ENCODE results near the gene MYL7. TPM values are rescaled to one million over a fixed set of nuclear protein-coding genes. Genes with fewer than 3 reads are reported as not detected.

MYL7 gene
- total RNA-seq, 2 donors from 2014 or later, result 1.4 TPM; not detected in 1

DNA sequence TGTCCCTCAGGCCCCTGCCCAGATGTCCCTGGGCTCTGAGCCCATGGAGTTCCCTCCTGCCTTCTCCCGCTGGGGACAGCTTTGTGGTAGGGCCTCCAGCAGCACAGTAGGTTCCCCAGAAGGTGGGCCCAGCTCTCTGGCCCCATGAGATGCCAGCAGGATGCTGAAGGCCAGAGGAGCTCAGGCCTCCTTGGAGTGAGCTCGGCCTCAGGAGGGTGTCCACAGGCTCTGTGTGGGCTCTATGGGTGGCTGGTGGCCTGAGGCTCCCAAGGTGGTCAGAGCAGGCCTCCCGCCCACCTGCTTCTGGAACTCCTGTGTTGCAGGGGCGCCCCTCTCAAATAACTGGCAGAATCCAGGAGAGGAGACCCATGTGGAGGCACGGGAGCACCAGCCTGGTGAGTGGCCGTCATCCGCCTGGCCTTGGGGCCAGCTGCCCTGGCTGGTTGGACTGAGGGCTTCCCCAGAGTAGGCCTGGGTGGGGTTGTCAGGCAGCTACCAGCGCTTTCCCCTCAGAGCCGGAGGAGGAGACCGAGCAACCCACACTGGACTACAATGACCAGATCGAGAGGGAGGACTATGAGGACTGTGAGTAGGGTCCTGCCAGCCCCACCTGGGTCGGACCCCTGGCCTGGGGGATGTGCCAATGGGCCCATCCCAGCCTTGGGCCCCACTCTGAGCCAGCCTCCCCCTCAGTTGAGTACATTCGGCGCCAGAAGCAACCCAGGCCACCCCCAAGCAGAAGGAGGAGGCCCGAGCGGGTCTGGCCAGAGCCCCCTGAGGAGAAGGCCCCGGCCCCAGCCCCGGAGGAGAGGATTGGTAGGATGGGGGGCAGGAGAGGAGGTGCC is 33.8 kb downstream of the MYL7 start:
- intact Hi-C loops (cut with DNase I), result no loop called here
- DNase-seq (ENCODE audit: low spot score), result peak; percentile 71

DNA sequence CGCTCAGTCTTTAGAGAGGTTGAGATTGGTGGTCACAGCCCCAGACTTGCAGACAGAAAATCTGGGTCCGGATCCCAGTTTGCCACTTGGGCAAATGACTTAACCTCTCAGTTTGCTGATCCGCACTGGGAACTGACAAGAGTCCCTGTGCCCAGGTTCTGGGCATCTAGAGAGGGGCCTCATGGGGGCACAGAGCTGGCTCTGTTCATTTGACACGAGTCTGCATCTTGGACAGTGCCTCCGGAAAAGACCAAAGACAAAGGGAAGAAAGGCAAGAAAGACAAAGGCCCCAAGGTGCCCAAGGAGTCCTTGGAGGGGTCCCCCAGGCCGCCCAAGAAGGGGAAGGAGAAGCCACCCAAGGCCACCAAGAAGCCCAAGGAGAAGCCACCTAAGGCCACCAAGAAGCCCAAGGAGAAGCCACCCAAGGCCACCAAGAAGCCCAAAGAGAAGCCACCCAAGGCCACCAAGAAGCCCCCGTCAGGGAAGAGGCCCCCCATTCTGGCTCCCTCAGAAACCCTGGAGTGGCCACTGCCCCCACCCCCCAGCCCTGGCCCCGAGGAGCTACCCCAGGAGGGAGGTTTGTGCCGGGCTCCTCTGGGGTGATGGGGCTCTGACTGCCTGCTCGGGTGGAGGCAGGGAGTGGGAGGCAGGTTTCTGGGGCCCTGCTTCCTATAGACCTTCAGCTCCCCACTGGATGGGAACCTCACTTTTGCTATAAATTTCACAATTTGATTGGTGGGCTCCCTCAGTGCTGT is 34.6 kb downstream of the MYL7 start:
- intact Hi-C loops (cut with DNase I), result no loop called here
- DNase-seq (ENCODE audit: low spot score), result peak; percentile 59

DNA sequence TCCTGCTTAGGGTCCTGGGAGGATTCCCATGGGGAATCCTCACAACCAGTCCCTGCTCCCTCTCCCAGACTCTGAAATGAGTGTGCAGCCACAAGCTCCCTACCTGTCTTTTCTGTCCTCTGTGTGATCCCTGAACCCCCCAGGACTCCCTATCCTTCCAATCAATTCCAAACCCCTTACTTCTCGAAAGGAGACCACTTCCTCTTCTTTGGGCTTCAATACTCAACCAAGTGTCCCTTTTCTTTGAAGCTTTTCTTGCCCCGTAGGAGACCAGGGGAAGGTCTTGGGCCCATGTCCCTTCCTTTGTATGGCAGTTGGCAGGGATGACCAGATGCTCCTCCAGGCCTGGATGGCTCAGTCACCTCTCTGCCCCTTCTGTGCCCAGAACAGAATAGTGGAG is 35.3 kb downstream of the MYL7 start:
- DNase-seq (ENCODE audit: low spot score), result no peak
- intact Hi-C loops (cut with DNase I), result no loop called here

DNA sequence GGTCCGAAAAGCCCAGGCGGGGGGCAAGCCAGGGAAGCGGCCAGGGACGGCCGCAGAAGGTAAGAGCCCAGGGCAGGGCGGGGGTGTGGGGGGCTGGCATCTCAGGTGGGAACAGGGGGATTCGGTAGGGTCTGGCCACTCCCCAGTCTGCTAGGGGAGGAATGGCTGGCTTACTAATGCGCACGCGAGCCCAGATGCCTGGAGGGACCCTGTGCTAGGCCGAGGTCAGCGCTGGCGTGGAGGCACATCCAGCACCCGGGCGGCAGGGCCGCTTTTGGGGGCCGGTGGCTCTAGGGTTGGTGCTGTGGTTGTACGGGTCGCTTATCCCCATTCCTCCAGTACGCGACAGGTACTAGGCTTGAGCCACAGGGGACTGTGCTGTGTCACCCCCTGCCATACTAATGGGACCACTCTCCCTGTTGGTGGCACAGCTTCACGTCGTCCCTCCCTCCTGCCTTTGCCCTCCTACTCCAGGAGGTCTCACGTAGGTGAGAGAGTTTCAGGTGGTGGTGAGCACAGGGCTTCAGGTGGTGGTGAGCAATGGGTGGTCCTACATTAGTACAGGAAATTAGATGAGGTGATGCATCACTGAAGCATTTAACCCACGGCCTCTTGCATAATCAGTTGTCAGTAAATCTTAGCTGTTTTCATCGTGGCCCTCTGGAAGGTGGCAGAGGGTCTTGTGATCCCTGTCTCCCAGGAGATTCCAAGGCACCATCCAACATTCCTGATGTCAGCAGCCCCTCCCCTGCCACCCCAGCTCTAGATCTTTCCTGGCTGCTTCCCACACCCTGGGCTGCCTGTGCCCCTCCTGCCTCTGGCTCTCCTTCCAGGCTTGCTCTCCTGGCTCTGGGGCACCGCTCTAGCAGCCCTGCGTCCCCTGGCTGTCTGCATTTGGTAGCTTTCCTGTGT is 36.0 kb downstream of the MYL7 start:
- DNase-seq (ENCODE audit: low spot score), result peak; percentile 87
- intact Hi-C loops (cut with DNase I), result no loop called here

DNA sequence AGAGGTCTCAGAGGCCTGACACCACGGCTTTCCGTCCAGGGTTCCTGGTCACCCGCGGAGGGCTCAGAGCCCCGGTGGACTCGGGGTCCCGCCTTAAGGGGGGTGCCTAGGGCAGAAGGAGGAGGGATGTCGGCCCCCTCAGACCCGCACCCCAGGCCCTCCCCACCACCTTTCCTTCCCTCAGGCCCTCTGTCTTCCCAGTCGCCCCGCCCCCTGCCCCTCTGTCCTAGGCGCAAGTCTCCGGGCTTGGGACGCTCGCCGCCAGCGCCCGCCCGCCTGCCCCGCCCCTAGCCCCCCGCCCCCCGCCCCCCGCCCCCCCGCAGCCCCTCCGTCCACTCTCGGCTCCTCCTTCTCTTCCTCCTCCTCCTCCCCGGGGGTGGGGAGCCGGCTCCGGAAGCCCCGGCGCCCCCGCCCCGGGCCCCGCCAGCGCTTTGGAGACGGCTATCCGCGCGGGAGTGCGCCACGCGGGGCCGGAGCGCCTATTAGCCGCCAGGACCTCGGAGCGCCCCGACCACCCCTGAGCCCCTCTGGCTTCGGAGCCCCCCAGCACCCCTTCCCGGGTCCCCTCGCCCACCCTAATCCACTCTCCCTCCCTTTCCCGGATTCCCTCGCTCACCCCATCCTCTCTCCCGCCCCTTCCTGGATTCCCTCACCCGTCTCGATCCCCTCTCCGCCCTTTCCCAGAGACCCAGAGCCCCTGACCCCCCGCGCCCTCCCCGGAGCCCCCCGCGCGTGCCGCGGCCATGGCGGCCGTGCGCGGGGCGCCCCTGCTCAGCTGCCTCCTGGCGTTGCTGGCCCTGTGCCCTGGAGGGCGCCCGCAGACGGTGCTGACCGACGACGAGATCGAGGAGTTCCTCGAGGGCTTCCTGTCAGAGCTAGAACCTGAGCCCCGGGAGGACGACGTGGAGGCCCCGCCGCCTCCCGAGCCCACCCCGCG is 36.9 kb downstream of the MYL7 start, which contains the start of gene AEBP1:
Gene AEBP1 (plus strand): TSS at position 423 of the 937 bp plus-strand sequence. CDS start 321 bp downstream, at position 744.
- intact Hi-C loops (cut with DNase I), result no loop called here
- DNase-seq (ENCODE audit: low spot score), result peak; percentile 86

DNA sequence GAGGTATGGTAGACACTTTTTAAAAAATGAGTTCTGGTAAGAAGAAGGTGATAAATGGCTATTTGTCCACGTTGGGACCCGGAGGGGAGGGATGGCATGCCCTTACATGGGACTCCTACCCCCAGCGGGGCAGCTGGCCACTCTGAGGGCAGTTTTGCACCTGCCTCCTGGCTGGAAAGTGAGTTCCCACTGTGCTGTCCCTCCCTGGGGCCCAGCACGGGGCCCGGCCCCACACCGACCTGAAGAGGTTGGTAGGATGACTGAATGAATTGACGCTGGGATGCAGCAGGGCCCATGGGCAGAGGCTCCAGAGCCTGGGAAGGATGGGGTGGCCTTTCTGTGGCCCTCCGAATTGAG is 37.6 kb downstream of the MYL7 start:
- intact Hi-C loops (cut with DNase I), result no loop called here
- DNase-seq (ENCODE audit: low spot score), result peak; percentile 64

DNA sequence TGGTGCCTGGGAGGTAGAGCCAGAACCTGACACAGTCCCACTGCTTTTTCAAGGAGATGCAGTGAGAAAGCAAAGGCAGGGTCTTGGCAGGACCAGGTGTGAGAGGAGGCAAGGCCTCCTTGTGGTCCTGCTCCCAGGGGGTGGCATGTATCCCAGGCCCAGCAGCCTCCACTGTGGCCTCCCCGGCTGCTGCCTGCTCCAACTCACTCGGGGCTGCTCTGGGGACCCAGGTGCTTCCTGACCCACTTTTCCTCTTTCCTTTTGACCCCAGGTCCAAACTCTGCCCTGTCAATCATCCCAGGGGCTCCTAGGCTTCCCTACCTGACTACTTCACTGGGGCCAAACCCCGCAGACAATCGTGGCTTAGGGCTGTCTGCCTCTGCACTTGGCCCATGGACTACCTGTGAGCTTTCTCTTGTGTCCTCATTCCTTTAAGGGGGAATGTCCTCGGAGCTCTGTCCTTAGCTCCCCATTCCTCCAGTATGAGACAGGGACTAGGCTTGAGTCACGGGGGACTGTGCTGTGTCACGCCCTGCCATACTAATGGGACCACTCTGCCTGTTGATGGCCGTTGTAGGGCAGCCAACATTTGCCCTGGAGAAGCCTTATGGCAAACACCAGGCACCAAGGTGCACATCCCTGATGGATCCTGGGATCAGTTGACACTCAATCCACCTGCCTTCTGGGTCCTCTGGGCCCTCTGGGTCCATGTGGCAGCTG is 38.1 kb downstream of the MYL7 start:
- DNase-seq (ENCODE audit: low spot score), result peak; percentile 64
- intact Hi-C loops (cut with DNase I), result no loop called here

DNA sequence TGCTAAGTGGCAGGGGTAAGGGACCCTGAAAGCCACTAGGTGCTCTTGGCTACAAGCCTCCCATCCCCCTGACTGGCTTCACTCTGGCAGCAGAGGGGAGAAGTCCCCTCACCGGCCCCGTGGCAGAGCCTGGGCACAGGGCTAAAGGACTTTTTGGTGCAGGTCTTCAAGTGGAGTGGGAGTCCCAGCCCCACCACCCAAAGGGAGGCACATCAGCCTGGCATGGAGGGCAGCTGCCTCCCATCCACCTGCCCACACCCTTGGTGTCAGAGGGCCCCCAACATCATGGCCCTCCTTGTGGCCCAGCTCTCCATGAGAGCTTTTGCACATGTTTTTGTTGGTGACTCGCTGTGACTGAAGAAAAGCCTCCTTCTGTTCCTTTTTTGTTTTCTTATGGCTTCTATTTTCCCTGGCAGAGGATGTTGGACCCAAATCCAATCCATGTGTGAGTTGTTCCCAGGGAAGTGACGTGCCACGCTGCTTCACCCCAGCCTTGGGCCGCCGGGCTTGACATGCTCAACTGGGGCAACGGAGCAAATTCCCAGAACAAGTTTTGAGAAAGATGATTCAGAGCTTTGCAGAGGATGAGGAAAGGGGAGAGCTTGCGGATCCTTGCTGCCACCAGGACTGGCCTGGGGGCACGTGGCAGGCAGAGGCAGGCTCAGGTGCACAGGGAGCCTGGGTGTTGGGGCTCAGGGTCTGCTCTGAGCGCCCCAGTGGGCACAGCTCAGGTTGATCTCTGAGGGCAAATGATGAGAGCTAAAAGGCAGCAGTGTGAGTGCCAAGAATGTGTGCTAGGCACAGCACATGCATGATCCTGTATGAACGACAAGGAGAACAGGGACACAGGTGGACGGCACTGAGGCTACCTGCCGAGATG is 38.9 kb downstream of the MYL7 start:
- intact Hi-C loops (cut with DNase I), result no loop called here
- peak; percentile 94 for DNase-seq (ENCODE audit: low spot score)

DNA sequence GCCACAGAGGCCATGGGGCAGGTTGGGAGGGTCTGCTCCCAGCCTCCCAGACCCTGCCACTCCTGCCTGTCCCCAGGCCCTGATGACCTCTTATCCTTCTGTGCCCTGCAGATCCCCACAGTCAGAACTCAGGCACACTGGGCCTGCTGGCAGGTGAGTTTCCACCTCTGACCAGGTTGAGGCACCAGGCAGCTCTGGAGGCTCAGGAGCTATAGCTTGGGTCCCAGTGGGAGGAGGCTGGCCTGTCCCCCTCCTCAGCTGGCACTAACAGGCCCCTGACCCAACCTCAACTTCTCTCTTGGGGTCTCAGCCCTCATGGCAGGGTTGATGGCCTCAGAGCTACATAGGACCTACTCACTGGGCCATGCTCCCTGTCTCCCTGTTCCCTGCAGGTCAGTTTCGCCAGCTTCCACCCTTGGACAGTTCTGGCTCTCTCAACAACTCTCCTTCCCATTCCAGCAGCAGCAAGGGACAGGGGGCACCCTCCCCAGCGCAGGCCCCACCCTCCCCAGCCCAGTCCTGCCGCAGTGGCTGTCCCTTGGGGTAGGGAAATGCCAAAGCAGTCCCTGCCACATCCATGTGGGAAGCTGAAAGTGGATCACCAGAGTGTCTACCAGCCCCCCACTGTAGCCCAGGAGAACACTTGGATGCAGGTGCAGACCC is 39.7 kb downstream of the MYL7 start:
- intact Hi-C loops (cut with DNase I), result no loop called here
- DNase-seq (ENCODE audit: low spot score), result no peak

DNA sequence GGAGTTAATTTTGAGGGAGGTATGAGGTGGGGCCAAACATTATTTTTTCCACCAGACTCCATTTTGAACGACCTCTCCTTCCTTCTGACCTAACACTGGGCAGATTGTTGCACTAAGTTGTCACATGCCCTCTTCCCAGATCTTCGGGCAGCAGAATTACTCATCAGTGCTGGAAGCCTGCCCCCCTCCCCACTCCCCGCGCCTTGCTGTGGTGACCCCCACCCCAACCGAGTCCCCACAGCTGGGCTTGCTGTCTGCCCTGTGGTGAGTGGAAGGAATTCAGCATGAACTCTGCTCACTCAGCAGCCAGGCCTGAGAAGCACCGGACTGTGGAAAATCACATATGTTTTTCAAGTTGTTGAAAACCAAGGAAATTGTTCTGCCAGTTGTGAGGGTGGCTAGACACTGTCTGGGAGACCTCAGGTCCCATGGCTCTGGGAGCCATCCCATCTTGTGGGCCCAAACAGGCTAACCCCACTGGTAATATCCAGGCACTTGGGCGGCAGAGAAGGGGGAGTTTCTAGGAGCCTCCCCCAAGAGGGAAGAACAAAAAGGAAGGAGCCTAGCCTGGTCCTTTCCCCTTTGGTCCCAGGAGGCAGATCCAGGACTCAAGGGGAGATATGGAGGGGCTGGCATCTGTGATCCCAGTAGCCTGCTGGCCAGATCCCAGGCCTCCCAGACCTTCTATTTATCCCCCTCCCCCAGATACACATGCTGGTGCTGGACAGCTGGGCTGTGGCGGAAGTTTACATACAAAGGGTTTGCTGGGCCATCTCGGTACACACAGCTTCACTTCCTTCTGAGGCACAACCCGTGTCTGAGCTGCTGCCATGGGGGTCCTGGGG is 40.5 kb downstream of the MYL7 start:
- intact Hi-C loops (cut with DNase I), result no loop called here
- no peak for DNase-seq (ENCODE audit: low spot score)

DNA sequence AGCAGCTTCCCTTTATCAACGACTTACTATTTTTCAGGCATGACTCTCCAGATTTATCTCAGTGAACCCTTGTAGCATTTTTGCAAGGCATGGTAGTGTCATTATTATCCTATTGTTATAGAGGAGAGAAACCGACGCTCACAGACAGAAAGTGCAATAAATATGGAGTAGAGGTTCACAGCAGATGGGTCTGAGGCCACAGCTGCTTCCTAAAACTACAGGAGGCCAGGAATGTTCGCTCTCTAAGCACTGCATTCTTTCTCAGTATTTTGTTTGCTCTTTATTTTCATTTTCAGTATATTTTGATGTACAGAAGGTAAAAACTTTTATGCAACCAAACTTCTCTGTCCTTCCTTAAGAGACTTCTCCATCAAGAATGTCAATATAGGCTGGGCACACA is 41.5 kb downstream of the MYL7 start:
- intact Hi-C loops (cut with DNase I), result no loop called here

DNA sequence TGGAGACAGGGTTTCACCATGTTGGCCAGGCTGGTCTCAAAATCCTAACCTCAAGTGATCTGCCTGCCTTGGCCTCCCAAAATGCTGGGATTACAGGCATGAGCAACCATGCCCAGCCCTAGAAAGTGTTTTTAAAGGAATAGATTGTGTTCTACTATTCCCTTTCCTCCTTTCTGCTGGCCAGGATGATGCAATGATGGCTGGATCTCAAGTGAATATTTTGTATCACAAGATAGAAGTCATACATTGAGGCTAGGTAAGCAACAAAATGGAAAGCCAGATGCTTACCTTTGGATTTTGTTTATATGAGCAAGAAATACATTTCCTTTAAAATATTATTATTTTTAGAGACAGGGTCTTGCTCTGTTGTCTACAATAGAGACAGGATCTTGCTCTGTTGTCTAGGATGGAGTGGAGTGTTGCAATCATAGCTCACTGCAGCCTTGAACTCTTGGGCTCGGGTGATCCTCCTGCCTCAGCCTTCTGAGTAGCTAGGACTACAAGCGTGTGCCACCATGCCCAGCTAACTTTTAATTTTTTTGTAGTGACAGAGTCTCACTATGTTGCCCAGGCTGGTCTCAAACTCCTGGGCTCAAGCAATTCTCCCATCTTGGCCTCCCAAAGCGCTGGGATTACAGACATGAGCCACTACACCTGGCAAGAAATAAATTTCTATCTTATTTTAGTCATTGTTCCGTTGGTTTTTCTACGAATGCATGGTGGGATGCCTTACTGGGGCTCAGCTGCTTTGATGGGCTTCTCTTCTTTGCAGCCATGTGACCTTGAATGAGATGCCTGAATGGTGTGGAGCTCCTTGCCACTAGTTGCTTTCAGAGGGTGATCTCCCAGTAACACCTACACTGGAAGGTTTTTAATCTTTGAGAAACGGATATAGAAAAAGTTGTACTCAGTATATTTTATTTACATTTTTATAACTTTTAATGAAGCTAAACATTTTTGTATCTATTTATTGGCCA is 42.8 kb downstream of the MYL7 start:
- no peak for DNase-seq (ENCODE audit: low spot score)
- intact Hi-C loops (cut with DNase I), result no loop called here

More for the DNA sequence above, 41.5 kb downstream of the MYL7 start:
- no peak for DNase-seq (ENCODE audit: low spot score)

DNA sequence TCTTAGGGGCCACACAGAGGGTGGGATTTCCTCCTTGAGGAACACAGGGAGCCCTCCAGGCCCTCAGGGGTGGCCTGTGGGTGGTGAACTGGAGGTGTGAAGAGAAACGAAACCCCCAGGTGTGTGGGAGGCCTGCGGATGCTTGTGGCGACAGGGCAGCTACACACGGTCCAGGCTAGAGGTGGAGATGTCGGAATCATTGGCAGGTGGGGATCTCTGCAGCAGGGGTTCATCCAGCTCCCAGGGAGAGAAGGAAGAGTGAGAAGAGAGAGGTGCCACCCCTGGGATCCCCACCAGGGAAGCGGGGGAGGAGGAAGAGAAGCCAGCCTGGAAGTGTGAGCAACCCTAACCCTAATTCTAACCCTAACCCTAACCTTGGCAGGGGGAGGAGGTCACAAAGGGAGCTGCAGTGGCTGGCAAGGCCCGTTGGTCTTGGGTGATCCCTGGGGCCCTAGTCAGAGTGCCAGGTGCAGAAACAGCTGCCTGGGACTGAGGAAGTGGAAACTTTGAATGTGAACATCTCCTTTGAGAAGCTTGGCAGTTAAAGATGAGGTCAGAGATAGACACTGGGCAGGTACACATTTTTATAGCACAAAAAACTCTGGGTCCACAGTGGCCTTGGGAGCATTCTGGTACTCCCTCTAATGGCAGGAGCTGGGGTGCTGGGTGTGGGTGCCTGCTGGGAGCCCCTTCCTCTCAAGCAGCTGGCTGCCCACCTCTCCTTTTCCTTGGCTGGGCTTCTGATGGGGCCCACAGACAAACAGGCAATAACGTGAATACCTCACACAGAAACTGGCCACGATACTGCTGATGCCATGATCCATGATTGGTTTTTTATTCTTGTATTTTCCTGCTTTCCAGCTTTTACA is 43.8 kb downstream of the MYL7 start:
- intact Hi-C loops (cut with DNase I), result no loop called here
- no peak for DNase-seq (ENCODE audit: low spot score)

Measured in posterior vena cava (tissue), 2 donors.